ENCODE results near the gene PRKG1.

DNA sequence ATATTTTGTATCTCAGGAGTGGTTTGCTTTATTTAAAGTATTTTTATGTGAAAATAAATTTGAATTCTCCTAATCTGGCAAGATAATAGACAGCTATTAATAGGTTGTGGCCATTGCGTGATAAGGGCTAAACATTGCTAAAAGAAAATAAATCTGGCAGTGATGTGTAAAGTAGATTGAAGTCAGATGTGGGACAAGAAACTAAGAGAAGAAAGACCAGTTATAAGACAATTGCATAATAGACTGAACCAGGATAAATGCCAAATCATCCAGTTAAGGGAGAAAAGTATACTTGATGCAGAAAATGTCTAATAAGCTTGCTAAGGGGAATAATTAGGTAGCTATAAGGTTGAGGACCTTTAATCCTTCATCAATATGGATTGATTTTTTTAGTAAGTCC is 822.6 kb downstream of the PRKG1 start:
- TF ChIP-seq POLR2A (IDR thresholded peaks at IDR 0.05; ENCODE audit: low read depth, low read length) (no peak), POLR2AphosphoS5 (IDR thresholded peaks at IDR 0.05; ENCODE audit: low read depth, low read length) (no peak), TAF1 (IDR thresholded peaks at IDR 0.05; ENCODE audit: low read depth, low read length) (no peak), SPI1 (IDR thresholded peaks at IDR 0.05; ENCODE audit: low read depth, low read length) (no peak)

Measured in GM12891 (cell line).